HepG2 (cell line): ENCODE results near the gene ADAMTS17. TPM values are rescaled to one million over a fixed set of nuclear protein-coding genes. Genes with fewer than 3 reads are reported as not detected.
A peak's percentile ranks its signal among the peaks of the same experiment; 100 is the strongest.

Experiments
- ATF4 ChIP-seq, 2 experiments: fragments of 450-650 bp in 1 of 2; sonication (generic) in 1 of 2; formaldehyde crosslinking; IDR thresholded peaks; 2 replicates each; pipeline versions ENCODE4 v1.5.0 to v1.8.0; 2020 to 2022; ENCODE audit warnings: mild to moderate bottlenecking in 1 of 2, missing genetic modification reagents in 1 of 2
- CBFB ChIP-seq: sonication (generic); formaldehyde crosslinking; IDR thresholded peaks from 2 replicates; pipeline ENCODE4 v1.4.0; 2020; ENCODE audit warnings: missing genetic modification reagents
- CBX5 ChIP-seq: sonication (generic); formaldehyde crosslinking; IDR thresholded peaks from 2 replicates; pipeline ENCODE4 v1.4.0; 2020; ENCODE audit warnings: missing genetic modification reagents, borderline replicate concordance
- DPF2 ChIP-seq: sonication (generic); formaldehyde crosslinking; IDR thresholded peaks from 2 replicates; pipeline ENCODE4 v1.4.0; 2020; ENCODE audit warnings: mild to moderate bottlenecking, low read depth, missing genetic modification reagents, borderline replicate concordance
- HDAC6 ChIP-seq: fragments of 200-600 bp; sonication (generic); IDR thresholded peaks from 2 replicates; pipeline ENCODE4 v1.7.0; 2017; ENCODE audit warnings: mild to moderate bottlenecking, antibody characterized with exemption, low read length, low read depth
- ISL2 ChIP-seq: sonication (generic); formaldehyde crosslinking; IDR thresholded peaks from 2 replicates; pipeline ENCODE4 v1.5.0; 2020; ENCODE audit warnings: missing genetic modification reagents
- KDM6A ChIP-seq: IDR thresholded peaks from 2 replicates; pipeline ENCODE4 v1.6.1; 2016; ENCODE audit warnings: low read depth
- MIER2 ChIP-seq: IDR thresholded peaks from 2 replicates; pipeline ENCODE4 v1.6.1; 2016; ENCODE audit warnings: missing biosample characterization, missing genetic modification reagents
- MYC ChIP-seq: sonication (generic); formaldehyde crosslinking; IDR thresholded peaks from 2 replicates; pipeline ENCODE4 v1.9.0; 2021; ENCODE audit warnings: missing genetic modification reagents, borderline replicate concordance
- MZF1 ChIP-seq: sonication (generic); formaldehyde crosslinking; IDR thresholded peaks from 2 replicates; pipeline ENCODE4 v1.8.1; 2023; ENCODE audit warnings: mild to moderate bottlenecking, missing genetic modification reagents, borderline replicate concordance
- POLR2G ChIP-seq: fragments of 200-400 bp; formaldehyde crosslinking; IDR thresholded peaks from 2 replicates; pipeline ENCODE4 v1.6.1; 2018; ENCODE audit warnings: mild to moderate bottlenecking, low read depth, low read length, moderate library complexity
- SMC3 ChIP-seq: IDR thresholded peaks from 2 replicates; pipeline ENCODE4 v1.6.1; 2011; ENCODE audit warnings: low read length, improper control_type of control experiment
- TRIM22 ChIP-seq: fragments of 450-650 bp; IDR thresholded peaks from 2 replicates; pipeline ENCODE4 v1.6.1; 2017
- ZNF326 ChIP-seq: sonication (generic); formaldehyde crosslinking; IDR thresholded peaks from 2 replicates; pipeline ENCODE4 v1.4.0; 2020; ENCODE audit warnings: missing genetic modification reagents, borderline replicate concordance
- ZNF350 ChIP-seq: sonication (generic); formaldehyde crosslinking; IDR thresholded peaks from 2 replicates; pipeline ENCODE4 v1.4.0; 2020; ENCODE audit warnings: mild to moderate bottlenecking, low read depth, missing genetic modification reagents, borderline replicate concordance
- ZNF83 ChIP-seq: sonication (generic); formaldehyde crosslinking; IDR thresholded peaks from 2 replicates; pipeline ENCODE4 v1.4.0; 2020; ENCODE audit warnings: missing genetic modification reagents, mild to moderate bottlenecking, borderline replicate concordance
- polyA plus RNA-seq, 8 experiments: library from polyadenylated mRNA; depleted of rRNA in 3 of 8; stranded (reverse) in 7 of 8; unstranded in 1 of 8; fragments of >200 nt; fragmentation: Illumina TruSeq in 4 of 8; extraction: Trizol in 4 of 8; gene quantifications; 2 replicates each; pipeline versions ENCODE4 v1.2.1 to v1.2.3, GENCODE V29; 2011 to 2016; ENCODE audit warnings: low read depth in 4 of 8, missing spikeins in 1 of 8, mixed read lengths in 1 of 8; ENCODE audit not compliant: insufficient read depth in 1 of 8
- total RNA-seq, 5 experiments: library from RNA; depleted of rRNA; stranded (reverse); fragments of >200 nt; fragmentation: Illumina TruSeq; extraction: Trizol; gene quantifications; 2 replicates each; pipeline ENCODE4 v1.2.3, GENCODE V29; 2016; ENCODE audit warnings: low read depth in 1 of 5
- TF ChIP-seq, protein P1 (sequence below): sonication (generic); formaldehyde crosslinking; IDR thresholded peaks from 2 replicates; pipeline ENCODE4 v1.4.0; 2020; ENCODE audit warnings: missing genetic modification reagents

ADAMTS17 gene
- total and polyA plus RNA-seq, 2 of the 13 experiments (the other 11 are each of a cell fraction or from before 2014, with no cell fraction given) = 0.02 to 0.04 TPM

DNA sequence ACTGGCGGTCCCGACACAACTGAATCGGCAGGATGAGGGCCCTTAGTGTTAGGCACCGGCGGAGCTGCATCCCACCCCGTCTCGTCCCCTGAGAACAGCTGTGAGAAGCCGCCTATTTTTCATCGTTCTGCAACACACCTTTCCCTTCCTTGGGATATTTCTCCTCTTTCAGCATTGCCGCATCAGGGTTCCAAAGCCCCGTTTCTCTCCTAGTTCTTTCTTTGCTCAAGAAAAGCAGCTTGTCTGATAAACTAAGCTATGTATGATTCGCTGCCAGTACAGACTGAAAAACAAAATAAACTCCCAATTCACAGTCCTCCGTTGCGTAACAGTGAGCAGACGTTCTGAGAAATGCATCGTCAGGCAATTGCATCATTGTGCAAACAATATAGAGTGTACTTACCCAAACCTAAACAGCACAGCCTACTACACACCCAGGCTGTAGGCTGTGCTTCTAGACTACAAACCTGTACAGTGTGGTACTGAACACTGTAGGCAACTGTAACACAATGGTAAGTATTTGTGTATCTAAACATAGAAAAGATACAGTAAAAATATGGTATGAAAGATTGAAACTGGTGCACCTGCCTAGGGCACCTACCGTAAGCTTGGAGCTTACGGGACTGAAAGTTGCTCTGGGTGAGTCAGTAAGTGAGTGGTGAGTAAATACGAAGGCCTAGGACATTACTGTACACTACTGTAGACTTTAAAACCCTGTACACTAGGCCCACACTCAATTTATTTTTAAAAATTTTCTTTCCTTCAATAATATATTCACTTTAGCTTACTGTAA, 8.9 kb upstream of the ADAMTS17 start (continued):
- TF ChIP-seq TRIM22 (no peak), SMC3 (peak; percentile 32; the same call in 1 of the 2 replicates), ISL2 (CRISPR knock-in tag) (no peak), ZNF83 (CRISPR knock-in tag) (no peak), CBFB (CRISPR knock-in tag) (peak; percentile 17; the same call in 1 of the 2 replicates), CBX5 (peak; percentile 83; the same call in 1 of the 2 replicates), POLR2G (no peak), MIER2 (CRISPR knock-in tag) (peak; percentile 13; the same call in 1 of the 2 replicates), HDAC6 (no peak), ZNF326 (CRISPR knock-in tag) (no peak), ATF4 (CRISPR knock-in tag; IDR thresholded peaks at IDR 0.05) (peak in 1 of 2 experiments; percentile 96; a peak in 2 of 4 replicates), KDM6A (CRISPR knock-in tag) (peak; percentile 15; the same call in 1 of the 2 replicates), DPF2 (CRISPR knock-in tag) (peak; percentile 72; the same call in 1 of the 2 replicates), MZF1 (CRISPR knock-in tag) (no peak), ZNF350 (CRISPR knock-in tag) (peak; percentile 80; the same call in 1 of the 2 replicates), MYC (no peak)
- TF ChIP-seq, protein P1, sequence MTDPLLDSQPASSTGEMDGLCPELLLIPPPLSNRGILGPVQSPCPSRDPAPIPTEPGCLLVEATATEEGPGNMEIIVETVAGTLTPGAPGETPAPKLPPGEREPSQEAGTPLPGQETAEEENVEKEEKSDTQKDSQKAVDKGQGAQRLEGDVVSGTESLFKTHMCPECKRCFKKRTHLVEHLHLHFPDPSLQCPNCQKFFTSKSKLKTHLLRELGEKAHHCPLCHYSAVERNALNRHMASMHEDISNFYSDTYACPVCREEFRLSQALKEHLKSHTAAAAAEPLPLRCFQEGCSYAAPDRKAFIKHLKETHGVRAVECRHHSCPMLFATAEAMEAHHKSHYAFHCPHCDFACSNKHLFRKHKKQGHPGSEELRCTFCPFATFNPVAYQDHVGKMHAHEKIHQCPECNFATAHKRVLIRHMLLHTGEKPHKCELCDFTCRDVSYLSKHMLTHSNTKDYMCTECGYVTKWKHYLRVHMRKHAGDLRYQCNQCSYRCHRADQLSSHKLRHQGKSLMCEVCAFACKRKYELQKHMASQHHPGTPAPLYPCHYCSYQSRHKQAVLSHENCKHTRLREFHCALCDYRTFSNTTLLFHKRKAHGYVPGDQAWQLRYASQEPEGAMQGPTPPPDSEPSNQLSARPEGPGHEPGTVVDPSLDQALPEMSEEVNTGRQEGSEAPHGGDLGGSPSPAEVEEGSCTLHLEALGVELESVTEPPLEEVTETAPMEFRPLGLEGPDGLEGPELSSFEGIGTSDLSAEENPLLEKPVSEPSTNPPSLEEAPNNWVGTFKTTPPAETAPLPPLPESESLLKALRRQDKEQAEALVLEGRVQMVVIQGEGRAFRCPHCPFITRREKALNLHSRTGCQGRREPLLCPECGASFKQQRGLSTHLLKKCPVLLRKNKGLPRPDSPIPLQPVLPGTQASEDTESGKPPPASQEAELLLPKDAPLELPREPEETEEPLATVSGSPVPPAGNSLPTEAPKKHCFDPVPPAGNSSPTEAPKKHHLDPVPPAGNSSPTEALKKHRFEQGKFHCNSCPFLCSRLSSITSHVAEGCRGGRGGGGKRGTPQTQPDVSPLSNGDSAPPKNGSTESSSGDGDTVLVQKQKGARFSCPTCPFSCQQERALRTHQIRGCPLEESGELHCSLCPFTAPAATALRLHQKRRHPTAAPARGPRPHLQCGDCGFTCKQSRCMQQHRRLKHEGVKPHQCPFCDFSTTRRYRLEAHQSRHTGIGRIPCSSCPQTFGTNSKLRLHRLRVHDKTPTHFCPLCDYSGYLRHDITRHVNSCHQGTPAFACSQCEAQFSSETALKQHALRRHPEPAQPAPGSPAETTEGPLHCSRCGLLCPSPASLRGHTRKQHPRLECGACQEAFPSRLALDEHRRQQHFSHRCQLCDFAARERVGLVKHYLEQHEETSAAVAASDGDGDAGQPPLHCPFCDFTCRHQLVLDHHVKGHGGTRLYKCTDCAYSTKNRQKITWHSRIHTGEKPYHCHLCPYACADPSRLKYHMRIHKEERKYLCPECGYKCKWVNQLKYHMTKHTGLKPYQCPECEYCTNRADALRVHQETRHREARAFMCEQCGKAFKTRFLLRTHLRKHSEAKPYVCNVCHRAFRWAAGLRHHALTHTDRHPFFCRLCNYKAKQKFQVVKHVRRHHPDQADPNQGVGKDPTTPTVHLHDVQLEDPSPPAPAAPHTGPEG (CRISPR knock-in tag) = 0 out of 2 replicates have a peak, but pooled peaks have one; percentile 3
